Pulmonary artery endothelial cell (primary cell): Measurements from ENCODE around the gene OSBPL3. TPM values are rescaled to one million over a fixed set of nuclear protein-coding genes. Genes with fewer than 3 reads are reported as not detected.

Source experiments
- DNase-seq: peaks from one replicate; pipeline ENCODE4 v3.0.0-alpha.2; 2011; ENCODE audit warnings: low read depth, low spot score
- total RNA-seq: library from RNA; depleted of rRNA; stranded (reverse); fragments of >200 nt; gene quantifications from 2 replicates; pipeline ENCODE4 v1.2.3, GENCODE V29; 2014

Gene OSBPL3
- total RNA-seq, 1 donor from 2014 or later = 28.2 TPM

- no peak for DNase-seq
Observed at GRCh38 chr7:24764972-24765744, 214.8 kb downstream of the OSBPL3 start.

GRCh38 chr7:24764011-24764410 lies 216.0 kb downstream of the OSBPL3 start:
- DNase-seq = no peak

GRCh38 chr7:24763303-24763901 lies 216.6 kb downstream of the OSBPL3 start:
- no peak for DNase-seq

- DNase-seq = no peak
Observed at GRCh38 chr7:24762771-24763170, 217.2 kb downstream of the OSBPL3 start.

GRCh38 chr7:24760968-24761367 lies 219.0 kb downstream of the OSBPL3 start:
- no peak for DNase-seq

GRCh38 chr7:24757353-24758275 lies 222.4 kb downstream of the OSBPL3 start, which contains the start of gene GSDME:
TSS of gene GSDME (minus strand) at chr7:24757464. CDS start at chr7:24749774, 7,690 bp downstream.
- DNase-seq = no peak

GRCh38 chr7:24756545-24757352 lies 223.2 kb downstream of the OSBPL3 start:
- DNase-seq = no peak

- peak; percentile 50 for DNase-seq
Observed at GRCh38 chr7:24755541-24756407, 224.2 kb downstream of the OSBPL3 start.

- no peak for DNase-seq
Observed at GRCh38 chr7:24754906-24755506, 225.0 kb downstream of the OSBPL3 start.

- DNase-seq = no peak
Observed at GRCh38 chr7:24752073-24752800, 227.7 kb downstream of the OSBPL3 start.

- no peak for DNase-seq
Observed at GRCh38 chr7:24751484-24751883, 228.5 kb downstream of the OSBPL3 start.

GRCh38 chr7:24750441-24751055 lies 229.4 kb downstream of the OSBPL3 start:
- no peak for DNase-seq

- DNase-seq = no peak
Observed at GRCh38 chr7:24748521-24748920, 231.5 kb downstream of the OSBPL3 start.

Other genes with a start within 250 kb of the OSBPL3 start
- 28.3 and 32.6 TPM in 2 replicates for gene GSDME, start 222.7 kb downstream of the OSBPL3 start, total RNA-seq
- gene CYCS, start 145.1 kb upstream of the OSBPL3 start, total RNA-seq = 51.4 and 71.7 TPM in 2 replicates
- gene NPVF, start 248.3 kb upstream of the OSBPL3 start, total RNA-seq = not detected in 2 replicates